HUES48 (cell line): Measurements from ENCODE around the gene GPR141.

Experiments used
- H3K27ac ChIP-seq: one replicate; pipeline ENCODE4 v1.7.0; 2013; ENCODE audit warnings: low read depth, low read length, inconsistent platforms
- H3K27me3 ChIP-seq: 2 replicates; pipeline ENCODE4 v1.6.1; 2013; ENCODE audit warnings: mild to moderate bottlenecking, low read length; ENCODE audit not compliant: control insufficient read depth, insufficient read depth
- H3K36me3 ChIP-seq: 2 replicates; pipeline ENCODE4 v1.6.1; 2013; ENCODE audit warnings: low read length; ENCODE audit not compliant: control insufficient read depth, insufficient read depth
- H3K4me1 ChIP-seq: 2 replicates; pipeline ENCODE4 v1.6.1; 2013; ENCODE audit warnings: mild to moderate bottlenecking, low read length; ENCODE audit not compliant: control insufficient read depth, insufficient read depth
- H3K4me3 ChIP-seq: 2 replicates; pipeline ENCODE4 v1.5.1; 2013; ENCODE audit warnings: mild to moderate bottlenecking, low read depth, low read length
- H3K9ac ChIP-seq: 2 replicates; pipeline ENCODE4 v1.6.1; 2013; ENCODE audit warnings: mild to moderate bottlenecking, low read depth, low read length, moderate library complexity
- H3K9me3 ChIP-seq: 2 replicates; pipeline ENCODE4 v1.6.1; 2013; ENCODE audit warnings: low read length; ENCODE audit not compliant: control insufficient read depth, insufficient read depth

The GPR141 gene

GRCh38 chr7:37765421-37765829 is 81.9 kb downstream of the GPR141 start:
- Histone ChIP-seq H3K9me3 (no peaks in the 10 kb centered on the region), H3K36me3 (no peaks in the 10 kb centered on the region), H3K27ac (no peak overlapping the region), H3K4me3 (no peak overlapping the region), H3K9ac (no peak overlapping the region), H3K4me1 (no peaks in the 10 kb centered on the region), H3K27me3 (no peaks in the 10 kb centered on the region)

- Histone ChIP-seq H3K27ac (no peak overlapping the region), H3K9ac (no peak overlapping the region), H3K27me3 (no peaks in the 10 kb centered on the region), H3K4me3 (no peak overlapping the region), H3K36me3 (no peaks in the 10 kb centered on the region), H3K4me1 (no peaks in the 10 kb centered on the region), H3K9me3 (no peaks in the 10 kb centered on the region)
These were observed 82.4 kb downstream of the GPR141 start for GRCh38 chr7:37765872-37766525.

- H3K27me3 ChIP-seq: no peaks in the 10 kb centered on the region
- no peak overlapping the region for H3K4me3 ChIP-seq
- H3K27ac ChIP-seq: no peak overlapping the region
- no peak overlapping the region for H3K9ac ChIP-seq
- no peaks in the 10 kb centered on the region for H3K4me1 ChIP-seq
- H3K9me3 ChIP-seq: 0 out of 2 replicates have a peak, but pooled peaks cover 3% of the 10 kb centered on the region
- no peaks in the 10 kb centered on the region for H3K36me3 ChIP-seq
These were observed 85.0 kb downstream of the GPR141 start for GRCh38 chr7:37768611-37769010.

GRCh38 chr7:37769291-37769690 is 85.7 kb downstream of the GPR141 start:
- Histone ChIP-seq H3K9me3 (peaks cover 5% of the 10 kb centered on the region; the same call in 1 of the 2 replicates), H3K4me3 (no peak overlapping the region), H3K27ac (no peak overlapping the region), H3K36me3 (no peaks in the 10 kb centered on the region), H3K9ac (no peak overlapping the region), H3K4me1 (no peaks in the 10 kb centered on the region), H3K27me3 (no peaks in the 10 kb centered on the region)

GRCh38 chr7:37769726-37770125 is 86.2 kb downstream of the GPR141 start:
- Histone ChIP-seq H3K9ac (no peak overlapping the region), H3K27ac (no peak overlapping the region), H3K27me3 (no peaks in the 10 kb centered on the region), H3K9me3 (peaks cover 6% of the 10 kb centered on the region), H3K4me1 (no peaks in the 10 kb centered on the region), H3K36me3 (no peaks in the 10 kb centered on the region), H3K4me3 (no peak overlapping the region)

GRCh38 chr7:37770838-37771237 is 87.3 kb downstream of the GPR141 start:
- Histone ChIP-seq H3K27ac (no peak overlapping the region), H3K4me1 (no peaks in the 10 kb centered on the region), H3K27me3 (no peaks in the 10 kb centered on the region), H3K36me3 (no peaks in the 10 kb centered on the region), H3K9me3 (peaks cover 12% of the 10 kb centered on the region), H3K4me3 (no peak overlapping the region), H3K9ac (no peak overlapping the region)

- H3K36me3 ChIP-seq: no peaks in the 10 kb centered on the region
- H3K27me3 ChIP-seq: no peaks in the 10 kb centered on the region
- peaks cover 17% of the 10 kb centered on the region for H3K9me3 ChIP-seq
- no peak overlapping the region for H3K9ac ChIP-seq
- H3K4me3 ChIP-seq: no peak overlapping the region
- H3K27ac ChIP-seq: no peak overlapping the region
- H3K4me1 ChIP-seq: no peaks in the 10 kb centered on the region
These were observed 87.8 kb downstream of the GPR141 start for GRCh38 chr7:37771342-37771741.

- H3K9ac ChIP-seq: no peak overlapping the region
- no peak overlapping the region for H3K4me3 ChIP-seq
- H3K27me3 ChIP-seq: no peaks in the 10 kb centered on the region
- peaks cover 22% of the 10 kb centered on the region for H3K9me3 ChIP-seq
- no peaks in the 10 kb centered on the region for H3K4me1 ChIP-seq
- no peak overlapping the region for H3K27ac ChIP-seq
- no peaks in the 10 kb centered on the region for H3K36me3 ChIP-seq
These were observed 88.2 kb downstream of the GPR141 start for GRCh38 chr7:37771801-37772200.

- Histone ChIP-seq H3K9ac (no peak overlapping the region), H3K9me3 (peaks cover 28% of the 10 kb centered on the region), H3K27ac (no peak overlapping the region), H3K36me3 (no peaks in the 10 kb centered on the region), H3K4me1 (no peaks in the 10 kb centered on the region), H3K4me3 (no peak overlapping the region), H3K27me3 (no peaks in the 10 kb centered on the region)
These were observed 92.4 kb downstream of the GPR141 start for GRCh38 chr7:37775921-37776320.

GRCh38 chr7:37781156-37781555 is 97.6 kb downstream of the GPR141 start:
- H3K4me3 ChIP-seq: no peak overlapping the region
- no peaks in the 10 kb centered on the region for H3K36me3 ChIP-seq
- H3K27ac ChIP-seq: no peak overlapping the region
- no peaks in the 10 kb centered on the region for H3K4me1 ChIP-seq
- H3K9me3 ChIP-seq: peaks cover 12% of the 10 kb centered on the region
- no peaks in the 10 kb centered on the region for H3K27me3 ChIP-seq
- no peak overlapping the region for H3K9ac ChIP-seq

GRCh38 chr7:37782166-37782565 is 98.6 kb downstream of the GPR141 start:
- Histone ChIP-seq H3K4me1 (no peaks in the 10 kb centered on the region), H3K27me3 (no peaks in the 10 kb centered on the region), H3K4me3 (no peak overlapping the region), H3K27ac (no peak overlapping the region), H3K9ac (no peak overlapping the region), H3K9me3 (peaks cover 6% of the 10 kb centered on the region), H3K36me3 (no peaks in the 10 kb centered on the region)
